IMR-90 (cell line): Measurements from ENCODE around the gene GATA2. TPM values are rescaled to one million over a fixed set of nuclear protein-coding genes. Genes with fewer than 3 reads are reported as not detected.

Source experiments
- ATAC-seq: fragments of 200-7000 bp; cut with Tn5 transposase; 2 replicates; pipeline ENCODE4 v1.9.1; 2020; ENCODE audit warnings: low read depth, mild to moderate bottlenecking, moderate library complexity
- BruUV-seq: library from RNA; stranded (reverse); fragments of 400-500 nt; replicated peaks from 2 replicates; lab custom pipeline; 2021; lab: Mats Ljungman, UMichigan
- CTCF ChIA-PET: fragments of 300-600 bp; formaldehyde crosslinking; extraction: SDS; loops from one replicate; lab custom pipeline; 2021; ENCODE audit warnings: antibody characterized with exemption; lab: Yijun Ruan, JAX
- POLR2A ChIA-PET: fragments of 300-600 bp; sonication (Branson Sonifier 250); formaldehyde crosslinking; loops from one replicate; lab custom pipeline; 2022; ENCODE audit warnings: antibody characterized with exemption; ENCODE audit not compliant: unreplicated experiment; lab: Charles Lee
- DNase-seq: peaks from one replicate; pipeline ENCODE4 v3.0.0; 2013
- H2AFZ ChIP-seq: replicated peaks from 2 replicates; pipeline ENCODE3; 2013; ENCODE audit warnings: low read length, mild to moderate bottlenecking; ENCODE audit not compliant: poor library complexity
- H2AK5ac ChIP-seq: 2 replicates; pipeline ENCODE4 v1.6.1; 2013; ENCODE audit warnings: low read depth, low read length, inconsistent platforms
- H2AK9ac ChIP-seq: replicated peaks from 2 replicates; pipeline ENCODE3; 2013; ENCODE audit warnings: mild to moderate bottlenecking, low read depth, low read length, moderate library complexity; ENCODE audit not compliant: poor library complexity
- H2BK120ac ChIP-seq: 2 replicates; pipeline ENCODE4 v1.6.1; 2013; ENCODE audit warnings: low read depth, low read length, inconsistent platforms
- H2BK15ac ChIP-seq: 3 replicates; pipeline ENCODE4 v1.6.1; 2013; ENCODE audit warnings: low read depth, low read length, inconsistent platforms
- H2BK20ac ChIP-seq: 2 replicates; pipeline ENCODE4 v1.6.1; 2013; ENCODE audit warnings: low read depth, mild to moderate bottlenecking, inconsistent platforms, low read length, moderate library complexity
- H2BK5ac ChIP-seq: 2 replicates; pipeline ENCODE4 v1.6.1; 2013; ENCODE audit warnings: mild to moderate bottlenecking, low read depth, low read length, inconsistent platforms; ENCODE audit not compliant: poor library complexity, severe bottlenecking
- H3K14ac ChIP-seq: replicated peaks from 2 replicates; pipeline ENCODE4 v1.6.1; 2013; ENCODE audit warnings: low read depth, low read length, inconsistent platforms
- H3K18ac ChIP-seq: 2 replicates; pipeline ENCODE4 v1.6.1; 2013; ENCODE audit warnings: low read depth, low read length, control low read depth
- H3K23ac ChIP-seq: 2 replicates; pipeline ENCODE4 v1.6.1; 2013; ENCODE audit warnings: low read depth, low read length, inconsistent platforms
- H3K27ac ChIP-seq: 2 replicates; pipeline ENCODE4 v1.5.1; 2013; ENCODE audit warnings: mild to moderate bottlenecking, control low read depth, low read length; ENCODE audit not compliant: insufficient read depth
- H3K27me3 ChIP-seq: 2 replicates; pipeline ENCODE4 v1.6.1; 2013; ENCODE audit warnings: low read length; ENCODE audit not compliant: control insufficient read depth, insufficient read depth
- H3K36me3 ChIP-seq: 2 replicates; pipeline ENCODE4 v1.6.1; 2013; ENCODE audit warnings: low read length, mixed read lengths; ENCODE audit not compliant: control insufficient read depth, insufficient read depth
- H3K4ac ChIP-seq: 2 replicates; pipeline ENCODE4 v1.6.1; 2013; ENCODE audit warnings: low read depth, low read length, inconsistent platforms
- H3K4me1 ChIP-seq: 2 replicates; pipeline ENCODE4 v1.6.1; 2013; ENCODE audit warnings: low read length, mixed read lengths; ENCODE audit not compliant: control insufficient read depth, insufficient read depth
- H3K4me2 ChIP-seq: 2 replicates; pipeline ENCODE4 v1.6.1; 2013; ENCODE audit warnings: low read depth, mild to moderate bottlenecking, control low read depth, low read length, moderate library complexity
- H3K4me3 ChIP-seq: 2 replicates; pipeline ENCODE4 v1.5.1; 2013; ENCODE audit warnings: low read depth, mild to moderate bottlenecking, control low read depth, low read length, moderate library complexity; ENCODE audit not compliant: insufficient read depth
- H3K56ac ChIP-seq: 2 replicates; pipeline ENCODE4 v1.6.1; 2013; ENCODE audit warnings: low read length, inconsistent platforms; ENCODE audit not compliant: insufficient read depth; ENCODE audit errors: extremely low read depth
- H3K79me1 ChIP-seq, 2 experiments: 2 replicates each; pipeline ENCODE4 v1.6.1; 2013; ENCODE audit warnings: low read length in 2 of 2, inconsistent platforms in 1 of 2, low read depth in 1 of 2
- H3K9ac ChIP-seq: 2 replicates; pipeline ENCODE4 v1.6.1; 2013; ENCODE audit warnings: low read depth, low read length, control low read depth
- H3K9me1 ChIP-seq: 2 replicates; pipeline ENCODE4 v1.6.1; 2013; ENCODE audit warnings: low read length, inconsistent platforms; ENCODE audit not compliant: insufficient read depth
- H3K9me3 ChIP-seq: 2 replicates; pipeline ENCODE4 v1.6.1; 2013; ENCODE audit warnings: low read length; ENCODE audit not compliant: control insufficient read depth, insufficient read depth
- H4K20me1 ChIP-seq: 2 replicates; pipeline ENCODE4 v1.6.1; 2013; ENCODE audit warnings: low read length, inconsistent platforms; ENCODE audit not compliant: insufficient read depth
- H4K5ac ChIP-seq: 2 replicates; pipeline ENCODE4 v1.6.1; 2013; ENCODE audit warnings: mild to moderate bottlenecking, low read depth, low read length, control low read depth
- H4K8ac ChIP-seq, 2 experiments: 2 replicates each; pipeline ENCODE4 v1.6.1; 2013; ENCODE audit warnings: low read depth in 2 of 2, low read length in 2 of 2, control low read depth in 1 of 2, inconsistent platforms in 1 of 2
- H4K91ac ChIP-seq: 2 replicates; pipeline ENCODE4 v1.6.1; 2013; ENCODE audit warnings: low read depth, low read length, inconsistent platforms; ENCODE audit not compliant: insufficient read depth
- BHLHE40 ChIP-seq: fragments of 150-350 bp; IDR thresholded peaks from 2 replicates; pipeline ENCODE4 v1.6.1; 2016; ENCODE audit warnings: mild to moderate bottlenecking, low read depth, low read length
- CEBPB ChIP-seq: IDR thresholded peaks from 2 replicates; pipeline ENCODE4 v1.6.1; 2012; ENCODE audit warnings: low read depth, low read length, improper control_type of control experiment
- CHD1 ChIP-seq: IDR thresholded peaks from 2 replicates; pipeline ENCODE4 v1.6.1; 2012; ENCODE audit warnings: low read depth, low read length, improper control_type of control experiment
- FOS ChIP-seq: fragments of 150-350 bp; IDR thresholded peaks from 2 replicates; pipeline ENCODE4 v1.6.1; 2016; ENCODE audit warnings: low read depth, low read length
- MAZ ChIP-seq: IDR thresholded peaks from 2 replicates; pipeline ENCODE4 v1.6.1; 2012; ENCODE audit warnings: low read depth, mild to moderate bottlenecking, low read length, improper control_type of control experiment, moderate library complexity, borderline replicate concordance
- MXI1 ChIP-seq: IDR thresholded peaks from 2 replicates; pipeline ENCODE4 v1.6.1; 2012; ENCODE audit warnings: low read depth, mild to moderate bottlenecking, low read length, moderate library complexity, borderline replicate concordance
- NFE2L2 ChIP-seq: fragments of 150-350 bp; IDR thresholded peaks from 2 replicates; pipeline ENCODE4 v1.6.1; 2016; ENCODE audit warnings: low read depth, mild to moderate bottlenecking, low read length
- RCOR1 ChIP-seq: IDR thresholded peaks from 2 replicates; pipeline ENCODE4 v1.6.1; 2012; ENCODE audit warnings: mild to moderate bottlenecking, low read length, improper control_type of control experiment; ENCODE audit not compliant: insufficient replicate concordance
- RFX5 ChIP-seq: IDR thresholded peaks from 2 replicates; pipeline ENCODE4 v1.8.0; 2012; ENCODE audit warnings: low read depth, mild to moderate bottlenecking, low read length, moderate library complexity
- SMC3 ChIP-seq: fragments of 150-350 bp; IDR thresholded peaks from 2 replicates; pipeline ENCODE4 v1.6.1; 2016; ENCODE audit warnings: low read depth, mild to moderate bottlenecking, antibody characterized with exemption, low read length, moderate library complexity
- WGBS, 2 experiments: methylation state at CpG; one replicate each; pipeline versions ENCODE4 v1.1.5 to v1.1.7; 2013; ENCODE audit warnings: missing lambda C conversion rate in 2 of 2; ENCODE audit not compliant: insufficient read length in 1 of 2; ENCODE audit errors: extremely low coverage in 2 of 2; 5-methylcytosine and 5-hydroxymethylcytosine counted together
- dilution Hi-C: fragments of 300-500 bp; cut with HindIII; formaldehyde crosslinking; loops from one replicate; pipeline ENCODE4 v1.14.3; 2018; ENCODE audit warnings: low sequenced_read_pairs; ENCODE audit not compliant: unreplicated experiment
- in situ Hi-C: fragments of 300-500 bp; cut with MboI; formaldehyde crosslinking; loops from 3 replicates; pipeline ENCODE4 v1.14.3; 2019; ENCODE audit warnings: low sequenced_read_pairs, inconsistent platforms, mixed read lengths
- intact Hi-C: fragments of 100-400 bp; cut with micrococcal nuclease; formaldehyde crosslinking; loops from 2 replicates; pipeline ENCODE4 v1.10.0; 2022
- polyA plus RNA-seq, 3 experiments: library from polyadenylated mRNA; depleted of rRNA; stranded (reverse); fragments of >200 nt; gene quantifications; 2 replicates each; pipeline ENCODE4 v1.2.3, GENCODE V29; 2012; ENCODE audit warnings: low replicate concordance in 1 of 3
- total RNA-seq: library from RNA; depleted of rRNA; stranded (reverse); fragments of >200 nt; gene quantifications from 2 replicates; pipeline ENCODE4 v1.2.3, GENCODE V29; 2012
- TF ChIP-seq, protein P1 (sequence below): fragments of 150-350 bp; IDR thresholded peaks from 2 replicates; pipeline ENCODE4 v1.6.1; 2016; ENCODE audit warnings: low read depth, mild to moderate bottlenecking, low read length, moderate library complexity, borderline replicate concordance
- TF ChIP-seq, protein P2 (sequence below): conservative IDR thresholded peaks from 2 replicates; pipeline ENCODE4 v1.5.1; 2012; ENCODE audit warnings: mild to moderate bottlenecking, low read depth, low read length, improper control_type of control experiment
- TF ChIP-seq, protein P3 (sequence below): fragments of 150-350 bp; IDR thresholded peaks from 2 replicates; pipeline ENCODE4 v1.6.1; 2017; ENCODE audit warnings: mild to moderate bottlenecking, antibody characterized with exemption, low read length, low read depth

GATA2 gene
- total and polyA plus RNA-seq, 2 of the 4 experiments (the other 2 are of a cell fraction): 2.2 to 13.5 TPM

DNA sequence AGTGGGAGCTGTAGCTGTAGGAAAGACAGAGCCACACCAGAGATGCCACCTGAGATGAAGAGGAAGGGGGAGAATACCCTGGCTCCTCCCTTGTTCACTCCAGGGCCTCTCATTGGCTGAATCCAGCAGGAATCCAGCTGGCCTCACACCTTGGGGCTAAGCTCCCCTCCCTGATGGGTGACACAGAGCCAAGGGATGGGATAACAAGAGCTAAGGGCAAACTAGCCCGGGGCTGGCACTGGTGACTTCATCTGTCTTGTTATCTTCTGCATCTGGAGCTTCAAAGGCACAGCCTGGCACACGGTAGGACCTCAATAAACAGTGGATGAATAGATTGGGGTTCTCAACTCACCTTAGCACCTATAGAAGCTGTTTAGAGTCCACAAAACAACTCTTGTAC is 13.8 kb upstream of the GATA2 start:
- no peaks in the 10 kb centered on the region for H4K20me1 ChIP-seq
- H3K9ac ChIP-seq: no peak overlapping the region
- no peak overlapping the region for H3K23ac ChIP-seq
- no peaks in the 10 kb centered on the region for H3K4me1 ChIP-seq
- no peak overlapping the region for H2BK20ac ChIP-seq
- no peak overlapping the region for H2AK9ac ChIP-seq
- H3K4ac ChIP-seq: no peak overlapping the region
- no peak overlapping the region for H4K5ac ChIP-seq
- H3K79me1 ChIP-seq: no peaks in the 10 kb centered on the region
- BruUV-seq: no TSS peak
- in situ Hi-C loops (no loop called here), dilution Hi-C loops (no loop called here), intact Hi-C loops (no loop called here)
- no peak overlapping the region for H3K56ac ChIP-seq
- no peak overlapping the region for H4K91ac ChIP-seq
- H3K36me3 ChIP-seq: no peaks in the 10 kb centered on the region
- ATAC-seq (no peak), DNase-seq (no peak)
- no peak overlapping the region for H3K18ac ChIP-seq
- ChIA-PET POLR2A (no interaction called here), CTCF (interaction anchor here (1.4 kb wide), 1 partner anchor 25 kb away, joined by 4 read pairs; no protein-coding TSS in a partner anchor)
- H2BK120ac ChIP-seq: no peak overlapping the region
- H3K9me3 ChIP-seq: peaks cover 2% of the 10 kb centered on the region; the same call in 1 of the 2 replicates
- no CpG with 5 or more reads among the region's 2 CpGs for WGBS, 2 experiments
- H2BK15ac ChIP-seq: no peak overlapping the region
- H4K8ac ChIP-seq: no peak overlapping the region
- H2AK5ac ChIP-seq: no peak overlapping the region
- no peak overlapping the region for H2AFZ ChIP-seq
- H3K27ac ChIP-seq: no peak overlapping the region
- no peak overlapping the region for H2BK5ac ChIP-seq
- H3K14ac ChIP-seq: no peak overlapping the region
- H3K4me3 ChIP-seq: no peak overlapping the region
- peaks cover 5% of the 10 kb centered on the region; the same call in 1 of the 2 replicates for H3K27me3 ChIP-seq
- H3K4me2 ChIP-seq: no peak overlapping the region
- no peaks in the 10 kb centered on the region for H3K9me1 ChIP-seq
- TF ChIP-seq SMC3: no peak
- TF ChIP-seq, protein P1, sequence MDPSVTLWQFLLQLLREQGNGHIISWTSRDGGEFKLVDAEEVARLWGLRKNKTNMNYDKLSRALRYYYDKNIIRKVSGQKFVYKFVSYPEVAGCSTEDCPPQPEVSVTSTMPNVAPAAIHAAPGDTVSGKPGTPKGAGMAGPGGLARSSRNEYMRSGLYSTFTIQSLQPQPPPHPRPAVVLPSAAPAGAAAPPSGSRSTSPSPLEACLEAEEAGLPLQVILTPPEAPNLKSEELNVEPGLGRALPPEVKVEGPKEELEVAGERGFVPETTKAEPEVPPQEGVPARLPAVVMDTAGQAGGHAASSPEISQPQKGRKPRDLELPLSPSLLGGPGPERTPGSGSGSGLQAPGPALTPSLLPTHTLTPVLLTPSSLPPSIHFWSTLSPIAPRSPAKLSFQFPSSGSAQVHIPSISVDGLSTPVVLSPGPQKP: no peak
- no peak for TF ChIP-seq NFE2L2
- no peak for TF ChIP-seq MXI1
- TF ChIP-seq MAZ: no peak
- TF ChIP-seq, protein P2, sequence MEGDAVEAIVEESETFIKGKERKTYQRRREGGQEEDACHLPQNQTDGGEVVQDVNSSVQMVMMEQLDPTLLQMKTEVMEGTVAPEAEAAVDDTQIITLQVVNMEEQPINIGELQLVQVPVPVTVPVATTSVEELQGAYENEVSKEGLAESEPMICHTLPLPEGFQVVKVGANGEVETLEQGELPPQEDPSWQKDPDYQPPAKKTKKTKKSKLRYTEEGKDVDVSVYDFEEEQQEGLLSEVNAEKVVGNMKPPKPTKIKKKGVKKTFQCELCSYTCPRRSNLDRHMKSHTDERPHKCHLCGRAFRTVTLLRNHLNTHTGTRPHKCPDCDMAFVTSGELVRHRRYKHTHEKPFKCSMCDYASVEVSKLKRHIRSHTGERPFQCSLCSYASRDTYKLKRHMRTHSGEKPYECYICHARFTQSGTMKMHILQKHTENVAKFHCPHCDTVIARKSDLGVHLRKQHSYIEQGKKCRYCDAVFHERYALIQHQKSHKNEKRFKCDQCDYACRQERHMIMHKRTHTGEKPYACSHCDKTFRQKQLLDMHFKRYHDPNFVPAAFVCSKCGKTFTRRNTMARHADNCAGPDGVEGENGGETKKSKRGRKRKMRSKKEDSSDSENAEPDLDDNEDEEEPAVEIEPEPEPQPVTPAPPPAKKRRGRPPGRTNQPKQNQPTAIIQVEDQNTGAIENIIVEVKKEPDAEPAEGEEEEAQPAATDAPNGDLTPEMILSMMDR: no peak
- no peak for TF ChIP-seq FOS
- TF ChIP-seq, protein P3, sequence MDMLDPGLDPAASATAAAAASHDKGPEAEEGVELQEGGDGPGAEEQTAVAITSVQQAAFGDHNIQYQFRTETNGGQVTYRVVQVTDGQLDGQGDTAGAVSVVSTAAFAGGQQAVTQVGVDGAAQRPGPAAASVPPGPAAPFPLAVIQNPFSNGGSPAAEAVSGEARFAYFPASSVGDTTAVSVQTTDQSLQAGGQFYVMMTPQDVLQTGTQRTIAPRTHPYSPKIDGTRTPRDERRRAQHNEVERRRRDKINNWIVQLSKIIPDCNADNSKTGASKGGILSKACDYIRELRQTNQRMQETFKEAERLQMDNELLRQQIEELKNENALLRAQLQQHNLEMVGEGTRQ: no peak
- TF ChIP-seq RFX5: no peak
- TF ChIP-seq CHD1: no peak
- no peak for TF ChIP-seq BHLHE40
- no peak for TF ChIP-seq RCOR1
- TF ChIP-seq CEBPB: no peak
